ENCODE data around the gene ELK3. TPM values are rescaled to one million over a fixed set of nuclear protein-coding genes. Genes with fewer than 3 reads are reported as not detected.

Gene ELK3
- total and polyA plus RNA-seq, 9 of the 15 experiments (the other 6 are each of a cell fraction or from before 2014, with no cell fraction given): 1.5 to 5.5 (median 2.9) TPM

GRCh38 chr12:96305665-96306064, 111.5 kb downstream of the ELK3 start:
- no peaks in the 10 kb centered on the region for H3K4me1 ChIP-seq (replicated peaks in 1 of 2; ENCODE audit: control insufficient read depth in 2 of 2, insufficient read depth in 2 of 2, low read length in 2 of 2)
- no peak for TF ChIP-seq XRCC3 (IDR thresholded peaks at IDR 0.05)
- TF ChIP-seq SMC3 (conservative IDR thresholded peaks at IDR 0.05; ENCODE audit: insufficient read depth, low read depth, low read length): no peak
- TF ChIP-seq ADNP (tag; IDR thresholded peaks at IDR 0.05): no peak
- TF ChIP-seq ZNF57 (CRISPR knock-in tag; IDR thresholded peaks at IDR 0.05): no peak
- no peak for TF ChIP-seq RNF2 (IDR thresholded peaks at IDR 0.05)
- TF ChIP-seq ZNF143 (CRISPR knock-in tag; IDR thresholded peaks at IDR 0.05): no peak
- no peak for TF ChIP-seq NCOA6 (IDR thresholded peaks at IDR 0.05)
- no peak for TF ChIP-seq NONO (IDR thresholded peaks at IDR 0.05; ENCODE audit: low read depth in 2 of 2, low read length in 1 of 2)
- no peak for TF ChIP-seq CHD7 (IDR thresholded peaks at IDR 0.05; ENCODE audit: low read depth, low read length)
- no peak for TF ChIP-seq GTF2E2 (tag; IDR thresholded peaks at IDR 0.05)
- TF ChIP-seq PHTF2 (CRISPR knock-in tag; IDR thresholded peaks at IDR 0.05): no peak
- TF ChIP-seq RBM39 (optimal IDR thresholded peaks at IDR 0.05; ENCODE audit: low read depth, low read length): no peak
- TF ChIP-seq MXI1 (IDR thresholded peaks at IDR 0.05; ENCODE audit: low read depth, low read length): no peak
- TF ChIP-seq PRMT5 (CRISPR knock-in tag; IDR thresholded peaks at IDR 0.05): no peak
- TF ChIP-seq KLF6 (CRISPR knock-in tag; IDR thresholded peaks at IDR 0.05; ENCODE audit: borderline replicate concordance): no peak

More at GRCh38 chr12:96305665-96306064, 111.5 kb downstream of the ELK3 start:
- no peak overlapping the region for H3K27ac ChIP-seq (ENCODE audit: extremely low read depth, low read depth, low read length)
- H3K4me3 ChIP-seq: no peak overlapping the region
- no peaks in the 10 kb centered on the region for H4K20me1 ChIP-seq (replicated peaks; ENCODE audit: control insufficient read depth, insufficient read depth, low read length)
- peaks cover 4% of the 10 kb centered on the region; the same call in 2 of the 3 replicates for H3K79me2 ChIP-seq (ENCODE audit: control insufficient read depth, insufficient read depth, low read length)
- peaks cover 6% of the 10 kb centered on the region; the same call in 1 of the 3 replicates for H3K36me3 ChIP-seq (ENCODE audit: control insufficient read depth, insufficient read depth, low read length)
- no peak overlapping the region for H3K9ac ChIP-seq (ENCODE audit: insufficient read depth in 1 of 2, low read depth in 2 of 2, low read length in 2 of 2)
- H3K27me3 ChIP-seq (ENCODE audit: control insufficient read depth in 2 of 2, insufficient read depth in 2 of 2, low read length in 2 of 2): no peaks in the 10 kb centered on the region
- in situ Hi-C loops (cut with MboI) (no loop called here), intact Hi-C loops (cut with micrococcal nuclease) (loop anchor here (10.0 kb wide), 1 partner anchor 209 kb away; no protein-coding TSS in a partner anchor)
- CTCF ChIA-PET (ENCODE audit: low intra/inter-chr PET ratio): no interaction called here
- 87% methylated on average over 2 of the region's 3 CpGs for WGBS (ENCODE audit: insufficient coverage, low coverage, missing lambda C conversion rate)
- ATAC-seq (no peak), FAIRE-seq (no peak), DNase-seq (ENCODE audit: extremely low read depth in 1 of 4, low spot score in 3 of 4) (no peak)
- no peaks in the 10 kb centered on the region for H3K9me1 ChIP-seq (ENCODE audit: control insufficient read depth, insufficient read depth, low read length)
- no peaks in the 10 kb centered on the region for H3K9me3 ChIP-seq (replicated peaks; ENCODE audit: control insufficient read depth, insufficient read depth, low read depth, low read length)
- H3K4me2 ChIP-seq (ENCODE audit: insufficient read depth, low read length): no peak overlapping the region
- H2AFZ ChIP-seq (ENCODE audit: low read depth, low read length): no peak overlapping the region
- POLR2A ChIA-PET: no interaction called here
- BruUV-seq (replicated peaks): no TSS peak
